Esophagus muscularis mucosa (tissue), 3 donors: ENCODE data around the gene MARCHF9.

Source experiments
- POLR2A ChIP-seq: fragments of 450-650 bp; IDR thresholded peaks from one replicate; pipeline ENCODE4 v1.6.1; 2017; ENCODE audit warnings: antibody characterized with exemption, moderate library complexity, mild to moderate bottlenecking, low read depth
- POLR2AphosphoS5 ChIP-seq, 2 donors: sonication (generic); formaldehyde crosslinking; IDR thresholded peaks; one replicate each; pipeline ENCODE4 v1.6.1; 2017; ENCODE audit warnings: antibody characterized with exemption in 2 of 2
- TF ChIP-seq, protein P1 (sequence below), 3 experiments: fragments of 200-600 bp in 2 of 3; fragments of 450-650 bp in 1 of 3; sonication (generic) in 2 of 3; IDR thresholded peaks; one replicate each; pipeline ENCODE4 v1.5.1; 2017 to 2019; ENCODE audit warnings: antibody characterized with exemption in 3 of 3, mild to moderate bottlenecking in 2 of 3, moderate library complexity in 1 of 3

DNA sequence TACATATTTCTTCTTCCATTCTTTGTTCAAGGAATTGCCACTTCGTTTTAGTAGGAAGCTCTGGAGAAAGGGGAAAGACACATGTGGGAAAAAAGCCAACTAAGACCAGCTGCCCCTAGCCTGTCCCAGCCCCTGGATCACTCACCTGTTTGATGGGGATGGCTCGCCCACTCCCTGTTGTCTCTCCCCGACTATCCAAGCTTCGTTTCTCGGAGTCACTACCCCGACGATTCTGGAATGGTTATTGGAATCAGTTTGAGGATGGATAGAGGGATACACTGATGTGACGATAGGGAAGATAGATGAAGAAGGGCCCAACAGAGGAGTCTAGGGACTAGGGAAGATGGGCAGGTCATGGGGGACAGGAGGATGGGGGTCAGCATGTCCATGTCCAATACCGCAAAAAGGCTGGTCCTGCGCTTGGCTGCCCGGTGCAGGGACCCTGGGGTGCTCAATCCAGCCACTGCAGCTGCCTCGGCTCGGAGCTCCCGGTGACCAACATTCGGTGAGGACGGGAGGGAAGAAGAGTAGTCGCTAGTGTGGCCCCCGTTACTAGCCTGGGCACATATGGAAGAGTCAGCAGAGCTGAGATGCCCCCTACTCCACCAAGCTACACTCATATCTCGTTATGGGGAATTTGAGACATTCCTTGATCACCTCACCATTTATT lies 23.4 kb upstream of the MARCHF9 start:
- TF ChIP-seq, protein P1, sequence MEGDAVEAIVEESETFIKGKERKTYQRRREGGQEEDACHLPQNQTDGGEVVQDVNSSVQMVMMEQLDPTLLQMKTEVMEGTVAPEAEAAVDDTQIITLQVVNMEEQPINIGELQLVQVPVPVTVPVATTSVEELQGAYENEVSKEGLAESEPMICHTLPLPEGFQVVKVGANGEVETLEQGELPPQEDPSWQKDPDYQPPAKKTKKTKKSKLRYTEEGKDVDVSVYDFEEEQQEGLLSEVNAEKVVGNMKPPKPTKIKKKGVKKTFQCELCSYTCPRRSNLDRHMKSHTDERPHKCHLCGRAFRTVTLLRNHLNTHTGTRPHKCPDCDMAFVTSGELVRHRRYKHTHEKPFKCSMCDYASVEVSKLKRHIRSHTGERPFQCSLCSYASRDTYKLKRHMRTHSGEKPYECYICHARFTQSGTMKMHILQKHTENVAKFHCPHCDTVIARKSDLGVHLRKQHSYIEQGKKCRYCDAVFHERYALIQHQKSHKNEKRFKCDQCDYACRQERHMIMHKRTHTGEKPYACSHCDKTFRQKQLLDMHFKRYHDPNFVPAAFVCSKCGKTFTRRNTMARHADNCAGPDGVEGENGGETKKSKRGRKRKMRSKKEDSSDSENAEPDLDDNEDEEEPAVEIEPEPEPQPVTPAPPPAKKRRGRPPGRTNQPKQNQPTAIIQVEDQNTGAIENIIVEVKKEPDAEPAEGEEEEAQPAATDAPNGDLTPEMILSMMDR (IDR thresholded peaks at IDR 0.05): no peak
- TF ChIP-seq POLR2AphosphoS5 (IDR thresholded peaks at IDR 0.05): no peak
- TF ChIP-seq POLR2A: no peak
